Hepatocyte (in vitro differentiated cells): ENCODE measurements around the gene UBA6. TPM values are rescaled to one million over a fixed set of nuclear protein-coding genes. Genes with fewer than 3 reads are reported as not detected.
"Not testable (repeated sequence)": the region's sequence is repeated elsewhere in the genome, so short reads cannot be mapped to it uniquely, and the experiment has no call there.

Experiments
- DNase-seq: peaks from one replicate; pipeline ENCODE4 v3.0.0-alpha.2; 2016; ENCODE audit warnings: low spot score
- H2AFZ ChIP-seq: fragments of 200-600 bp; sonication (generic); 2 replicates; pipeline ENCODE4 v1.6.0; 2016; ENCODE audit warnings: antibody characterized with exemption, mild to moderate bottlenecking
- H3K27ac ChIP-seq: fragments of 200-600 bp; sonication (generic); 2 replicates; pipeline ENCODE4 v1.5.1; 2016; ENCODE audit warnings: mild to moderate bottlenecking
- H3K27me3 ChIP-seq: fragments of 200-600 bp; sonication (generic); 2 replicates; pipeline ENCODE4 v1.6.1; 2016
- H3K36me3 ChIP-seq: fragments of 200-600 bp; sonication (generic); replicated peaks from 2 replicates; pipeline ENCODE4 v1.5.1; 2016; ENCODE audit warnings: low read depth; ENCODE audit not compliant: insufficient read depth
- H3K4me1 ChIP-seq: fragments of 200-600 bp; sonication (generic); 2 replicates; pipeline ENCODE4 v1.5.1; 2016; ENCODE audit warnings: mild to moderate bottlenecking, moderate library complexity; ENCODE audit not compliant: insufficient read depth
- H3K4me2 ChIP-seq: fragments of 200-600 bp; sonication (generic); 2 replicates; pipeline ENCODE4 v1.6.0; 2016
- H3K4me3 ChIP-seq: fragments of 200-600 bp; sonication (generic); 2 replicates; pipeline ENCODE4 v1.5.1; 2016; ENCODE audit warnings: mild to moderate bottlenecking
- H3K79me2 ChIP-seq: fragments of 200-600 bp; sonication (generic); 2 replicates; pipeline ENCODE4 v1.6.0; 2017; ENCODE audit warnings: mild to moderate bottlenecking
- H3K9me2 ChIP-seq: fragments of 200-600 bp; sonication (generic); replicated peaks from 2 replicates; pipeline ENCODE4 v1.6.0; 2017; ENCODE audit warnings: mild to moderate bottlenecking; ENCODE audit not compliant: insufficient read depth
- H3K9me3 ChIP-seq: fragments of 200-600 bp; sonication (generic); 2 replicates; pipeline ENCODE4 v1.5.1; 2016; ENCODE audit warnings: low read depth, mild to moderate bottlenecking
- H4K20me1 ChIP-seq: fragments of 200-600 bp; sonication (generic); 2 replicates; pipeline ENCODE4 v1.6.0; 2016; ENCODE audit warnings: mild to moderate bottlenecking; ENCODE audit not compliant: insufficient read depth, poor library complexity, severe bottlenecking
- CTCF ChIP-seq: fragments of 200-600 bp; sonication (generic); IDR thresholded peaks from 2 replicates; pipeline ENCODE4 v1.5.1; 2016; ENCODE audit warnings: antibody characterized with exemption, mild to moderate bottlenecking; ENCODE audit not compliant: poor library complexity
- EZH2 ChIP-seq: fragments of 200-600 bp; sonication (generic); IDR thresholded peaks from 2 replicates; pipeline ENCODE4 v1.6.1; 2016; ENCODE audit warnings: antibody characterized with exemption, mild to moderate bottlenecking, borderline replicate concordance
- EZH2phosphoT487 ChIP-seq: fragments of 200-600 bp; sonication (generic); IDR thresholded peaks from one replicate; pipeline ENCODE4 v1.6.1; 2018; ENCODE audit warnings: antibody characterized with exemption, mild to moderate bottlenecking, low read depth, moderate library complexity; ENCODE audit not compliant: unreplicated experiment, severe bottlenecking
- WGBS: methylation state at CpG from one replicate; pipeline ENCODE4 v1.1.6; 2016; ENCODE audit warnings: low lambda C conversion rate; ENCODE audit errors: missing lambda C conversion rate; 5-methylcytosine and 5-hydroxymethylcytosine counted together
- polyA plus RNA-seq: library from polyadenylated mRNA; unstranded; fragments of >200 nt; fragmentation: Nextera tagmentation; extraction: Ambion mirVana; gene quantifications from 2 replicates; pipeline ENCODE4 v1.2.1, GENCODE V29; 2016
- total RNA-seq: library from RNA; depleted of rRNA; stranded (reverse); fragments of >200 nt; gene quantifications from 2 replicates; pipeline ENCODE4 v1.2.3, GENCODE V29; 2014

UBA6 gene
- total and polyA plus RNA-seq, 2 experiments from 2014 or later: 15.8 to 123 TPM

DNA sequence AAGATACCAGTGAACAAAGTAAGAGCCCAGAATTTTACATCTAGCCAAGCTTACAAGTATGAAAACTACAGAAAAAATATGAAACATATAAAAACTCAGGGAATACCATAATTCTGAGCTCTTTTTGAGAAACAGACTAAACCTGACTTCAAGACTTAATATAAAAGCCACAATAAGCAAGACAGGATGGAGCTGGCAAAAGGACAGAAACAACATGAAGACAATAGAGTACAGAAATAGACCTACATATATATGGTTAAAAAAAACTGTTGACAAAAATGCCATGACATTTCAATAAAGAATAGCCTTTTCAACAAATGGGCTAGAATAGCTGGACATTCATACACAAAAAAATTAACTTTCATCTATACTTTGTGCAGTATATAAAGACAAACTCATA lies 49.4 kb downstream of the UBA6 start:
- H3K9me2 ChIP-seq: no peaks in the 10 kb centered on the region
- no peaks in the 10 kb centered on the region for H4K20me1 ChIP-seq
- no peak for DNase-seq
- no peak overlapping the region for H2AFZ ChIP-seq
- no peaks in the 10 kb centered on the region for H3K4me1 ChIP-seq
- TF ChIP-seq EZH2phosphoT487 (no peak), CTCF (no peak), EZH2 (no peak)
- no peaks in the 10 kb centered on the region for H3K27me3 ChIP-seq
- H3K27ac ChIP-seq: no peak overlapping the region
- H3K79me2 ChIP-seq: no peaks in the 10 kb centered on the region
- H3K9me3 ChIP-seq: no peaks in the 10 kb centered on the region
- H3K4me3 ChIP-seq: no peak overlapping the region
- no peaks in the 10 kb centered on the region for H3K36me3 ChIP-seq
- H3K4me2 ChIP-seq: no peak overlapping the region

GRCh38 chr4:67638136-67638535 lies 62.8 kb downstream of the UBA6 start:
- peaks cover 9% of the 10 kb centered on the region for H3K36me3 ChIP-seq
- no peaks in the 10 kb centered on the region for H4K20me1 ChIP-seq
- no peaks in the 10 kb centered on the region for H3K9me2 ChIP-seq
- H3K27ac ChIP-seq: no peak overlapping the region
- H3K4me1 ChIP-seq: no peaks in the 10 kb centered on the region
- H3K4me2 ChIP-seq: no peak overlapping the region
- no peaks in the 10 kb centered on the region for H3K79me2 ChIP-seq
- no peak overlapping the region for H2AFZ ChIP-seq
- no peaks in the 10 kb centered on the region for H3K27me3 ChIP-seq
- no peak for TF ChIP-seq EZH2
- no peak for TF ChIP-seq EZH2phosphoT487
- TF ChIP-seq CTCF: no peak
- WGBS: 98% methylated on average over 5 of the region's 5 CpGs
- no peaks in the 10 kb centered on the region for H3K9me3 ChIP-seq
- DNase-seq: no peak
- H3K4me3 ChIP-seq: no peak overlapping the region

DNA sequence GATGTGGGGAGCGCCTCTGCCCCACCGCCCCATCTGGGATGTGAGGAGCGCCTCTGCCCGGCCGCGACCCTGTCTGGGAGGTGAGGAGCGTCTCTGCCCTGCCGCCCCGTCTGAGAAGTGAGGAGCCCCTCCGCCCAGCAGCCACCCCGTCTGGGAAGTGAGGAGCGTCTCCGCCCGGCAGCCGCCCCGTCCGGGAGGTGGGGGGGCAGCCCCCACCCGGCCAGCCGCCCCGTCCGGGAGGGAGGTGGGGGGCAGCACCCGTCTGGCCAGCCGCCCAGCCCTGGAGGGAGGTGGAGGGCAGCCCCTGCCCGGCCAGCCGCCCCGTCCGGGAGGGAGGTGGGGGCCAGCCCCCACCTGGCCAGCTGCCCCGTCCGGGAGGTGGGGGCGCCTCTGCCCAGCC lies 64.0 kb downstream of the UBA6 start:
- H3K27me3 ChIP-seq, H3K27ac ChIP-seq, DNase-seq, H4K20me1 ChIP-seq, H3K4me2 ChIP-seq, H3K9me2 ChIP-seq, H2AFZ ChIP-seq, H3K9me3 ChIP-seq, H3K4me3 ChIP-seq, H3K36me3 ChIP-seq, H3K4me1 ChIP-seq, H3K79me2 ChIP-seq: not testable (repeated sequence)
- 92% methylated on average over 7 of the region's 30 CpGs for WGBS

- H3K4me3 ChIP-seq: no peak overlapping the region
- TF ChIP-seq EZH2 (no peak), CTCF (no peak), EZH2phosphoT487 (no peak)
- no peaks in the 10 kb centered on the region for H3K9me2 ChIP-seq
- no peaks in the 10 kb centered on the region for H4K20me1 ChIP-seq
- H3K4me2 ChIP-seq: no peak overlapping the region
- DNase-seq: no peak
- H2AFZ ChIP-seq: no peak overlapping the region
- no peaks in the 10 kb centered on the region for H3K79me2 ChIP-seq
- no peak overlapping the region for H3K27ac ChIP-seq
- H3K27me3 ChIP-seq: no peaks in the 10 kb centered on the region
- 99% methylated on average over 2 of the region's 2 CpGs for WGBS
- H3K9me3 ChIP-seq: no peaks in the 10 kb centered on the region
- no peaks in the 10 kb centered on the region for H3K4me1 ChIP-seq
- peaks cover 9% of the 10 kb centered on the region for H3K36me3 ChIP-seq
Measured at GRCh38 chr4:67635331-67635730, 65.6 kb downstream of the UBA6 start.
